ENCODE data around the gene MCM6. TPM values are rescaled to one million over a fixed set of nuclear protein-coding genes. Genes with fewer than 3 reads are reported as not detected.

MCM6 gene
- total and polyA plus RNA-seq, 7 donors, result 6.0 to 22.2 (median 9.2) TPM

GRCh38 chr2:135913727-135914365 is 37.6 kb upstream of the MCM6 start:
- no peak overlapping the region for H3K4me3 ChIP-seq
- no peak for DNase-seq
- no peak overlapping the region for H3K27ac ChIP-seq
- TF ChIP-seq POLR2A (IDR thresholded peaks at IDR 0.05) (no peak), CTCF (IDR thresholded peaks at IDR 0.05) (peak; percentile 27 to 71 (median 61))
- 85 to 91% methylated on average over 5 of the region's 5 CpGs for whole genome bisulfite sequencing, 2 donors
- intact Hi-C loops (cut with DNase I), result loop anchor here (5.0 kb wide), 1 partner anchor 203 kb away; the partner anchor contains the start of gene CXCR4
- no peaks in the 10 kb centered on the region for H3K4me1 ChIP-seq
- no peaks in the 10 kb centered on the region for H3K9me3 ChIP-seq
- no peaks in the 10 kb centered on the region for H3K27me3 ChIP-seq
- H3K36me3 ChIP-seq, result peaks cover 0 to 41% (median 7%) of the 10 kb centered on the region in 4 donors

- peaks cover 0 to 73% (median 8%) of the 10 kb centered on the region in 4 donors for H3K36me3 ChIP-seq
- no peak for DNase-seq
Observed at GRCh38 chr2:135909976-135910375, 33.7 kb upstream of the MCM6 start.

GRCh38 chr2:135905679-135906078 is 29.4 kb upstream of the MCM6 start:
- H3K4me1 ChIP-seq, result no peaks in the 10 kb centered on the region
- H3K4me3 ChIP-seq, result no peak overlapping the region
- H3K9me3 ChIP-seq, result no peaks in the 10 kb centered on the region
- DNase-seq, result no peak
- peaks cover 0 to 70% (median 8%) of the 10 kb centered on the region in 4 donors for H3K36me3 ChIP-seq
- no peak for TF ChIP-seq POLR2AphosphoS5 (IDR thresholded peaks at IDR 0.05)
- TF ChIP-seq CTCF (IDR thresholded peaks at IDR 0.05), result no peak
- no peak for TF ChIP-seq EP300 (IDR thresholded peaks at IDR 0.05)
- H3K27ac ChIP-seq, result no peak overlapping the region
- intact Hi-C loops (cut with DNase I), result no loop called here
- H3K27me3 ChIP-seq, result no peaks in the 10 kb centered on the region

More at GRCh38 chr2:135909976-135910375, 33.7 kb upstream of the MCM6 start:
- no peak overlapping the region for H3K4me3 ChIP-seq
- H3K27me3 ChIP-seq, result no peaks in the 10 kb centered on the region
- H3K27ac ChIP-seq, result no peak overlapping the region
- intact Hi-C loops (cut with DNase I), result loop anchor here (5.0 kb wide), 1 partner anchor 207 kb away; the partner anchor contains the start of gene CXCR4
- no peak for TF ChIP-seq EP300 (IDR thresholded peaks at IDR 0.05)
- TF ChIP-seq CTCF (IDR thresholded peaks at IDR 0.05), result no peak
- TF ChIP-seq POLR2A (IDR thresholded peaks at IDR 0.05), result no peak
- TF ChIP-seq POLR2AphosphoS5 (IDR thresholded peaks at IDR 0.05), result no peak
- no peaks in the 10 kb centered on the region for H3K9me3 ChIP-seq
- H3K4me1 ChIP-seq, result no peaks in the 10 kb centered on the region

GRCh38 chr2:135904341-135904989 is 28.2 kb upstream of the MCM6 start:
- Histone ChIP-seq H3K9me3 (no peaks in the 10 kb centered on the region), H3K27ac (no peak overlapping the region), H3K4me3 (no peak overlapping the region), H3K36me3 (peaks cover 0 to 61% (median 5%) of the 10 kb centered on the region in 4 donors), H3K4me1 (no peaks in the 10 kb centered on the region), H3K27me3 (no peaks in the 10 kb centered on the region)
- DNase-seq, result no peak
- intact Hi-C loops (cut with DNase I), result no loop called here
- WGBS, 2 donors, result 60 to 92% methylated on average over 4 of the region's 4 CpGs
- no peak for TF ChIP-seq POLR2AphosphoS5 (IDR thresholded peaks at IDR 0.05)

GRCh38 chr2:135903650-135904049 is 27.4 kb upstream of the MCM6 start:
- no peak for DNase-seq
- WGBS, 2 donors, result 71 to 85% methylated on average over 3 of the region's 3 CpGs
- Histone ChIP-seq H3K27me3 (no peaks in the 10 kb centered on the region), H3K27ac (no peak overlapping the region), H3K4me1 (no peaks in the 10 kb centered on the region), H3K4me3 (no peak overlapping the region), H3K36me3 (peaks cover 0 to 53% (median 3%) of the 10 kb centered on the region in 4 donors), H3K9me3 (no peaks in the 10 kb centered on the region)
- intact Hi-C loops (cut with DNase I), result no loop called here
- no peak for TF ChIP-seq EP300 (IDR thresholded peaks at IDR 0.05)
- no peak for TF ChIP-seq CTCF (IDR thresholded peaks at IDR 0.05)
- TF ChIP-seq POLR2AphosphoS5 (IDR thresholded peaks at IDR 0.05), result no peak
- TF ChIP-seq POLR2A (IDR thresholded peaks at IDR 0.05), result no peak

Data from sigmoid colon (tissue), 7 donors.